DMS 273 treated with DMSO at 0.1 percent for 48 hours (cell line): Measurements from ENCODE around the gene TASP1.
A peak's percentile ranks its signal among the peaks of the same experiment; 100 is the strongest.

ENCODE experiments used
- DNase-seq: peaks from one replicate; lab custom pipeline; 2025; lab: John Stamatoyannopoulos, UW

The TASP1 gene

GRCh38 chr20:13571662-13572061, 67.1 kb downstream of the TASP1 start:
- no peak for DNase-seq

- peak; percentile 16 for DNase-seq
Measured at GRCh38 chr20:13567663-13568062, 71.1 kb downstream of the TASP1 start.

- DNase-seq, result no peak
Measured at GRCh38 chr20:13563854-13564253, 74.9 kb downstream of the TASP1 start.

GRCh38 chr20:13554706-13555105, 84.0 kb downstream of the TASP1 start:
- no peak for DNase-seq

- no peak for DNase-seq
Measured at GRCh38 chr20:13554076-13554475, 84.7 kb downstream of the TASP1 start.

- no peak for DNase-seq
Measured at GRCh38 chr20:13552061-13552460, 86.7 kb downstream of the TASP1 start.

GRCh38 chr20:13549451-13549850, 89.3 kb downstream of the TASP1 start:
- DNase-seq, result no peak

- DNase-seq, result peak; percentile 0
Measured at GRCh38 chr20:13546497-13547131, 92.1 kb downstream of the TASP1 start.

- no peak for DNase-seq
Measured at GRCh38 chr20:13545790-13546189, 92.9 kb downstream of the TASP1 start.

- DNase-seq, result no peak
Measured at GRCh38 chr20:13543783-13544182, 94.9 kb downstream of the TASP1 start.

- DNase-seq, result no peak
Measured at GRCh38 chr20:13535627-13536026, 103.1 kb downstream of the TASP1 start.

- no peak for DNase-seq
Measured at GRCh38 chr20:13533946-13534345, 104.8 kb downstream of the TASP1 start.

- no peak for DNase-seq
Measured at GRCh38 chr20:13530146-13530545, 108.6 kb downstream of the TASP1 start.

GRCh38 chr20:13526551-13526950, 112.2 kb downstream of the TASP1 start:
- DNase-seq, result no peak

GRCh38 chr20:13525225-13525940, 113.3 kb downstream of the TASP1 start:
- DNase-seq, result no peak

- DNase-seq, result no peak
Measured at GRCh38 chr20:13524339-13524738, 114.4 kb downstream of the TASP1 start.

GRCh38 chr20:13517831-13518230, 120.9 kb downstream of the TASP1 start:
- no peak for DNase-seq

- DNase-seq, result no peak
Measured at GRCh38 chr20:13515796-13516558, 122.8 kb downstream of the TASP1 start.

GRCh38 chr20:13515291-13515690, 123.4 kb downstream of the TASP1 start:
- DNase-seq, result no peak

- DNase-seq, result no peak
Measured at GRCh38 chr20:13510837-13511488, 127.8 kb downstream of the TASP1 start.

GRCh38 chr20:13507646-13508045, 131.1 kb downstream of the TASP1 start:
- DNase-seq, result no peak

GRCh38 chr20:13501500-13501899, 137.2 kb downstream of the TASP1 start:
- DNase-seq, result no peak

GRCh38 chr20:13494019-13494418, 144.7 kb downstream of the TASP1 start:
- DNase-seq, result no peak
